Natural killer cell (primary cell): Measurements from ENCODE around the gene DMRTB1. TPM values are rescaled to one million over a fixed set of nuclear protein-coding genes. Genes with fewer than 3 reads are reported as not detected.
"Not testable (repeated sequence)": the region's sequence is repeated elsewhere in the genome, so short reads cannot be mapped to it uniquely, and the experiment has no call there.

ENCODE experiments used
- ATAC-seq, 3 donors: fragments of 150-1000 bp in 2 of 3; fragments of 200-7000 bp in 1 of 3; cut with Tn5 transposase; 1 replicate in 1 of 3; 2 replicates in 2 of 3; pipeline ENCODE4 v1.10.0; 2021; ENCODE audit warnings: mild to moderate bottlenecking in 2 of 3, moderate library complexity in 2 of 3
- DNase-seq, 2 donors: peaks; one replicate each; pipeline versions ENCODE4 v3.0.0 to v3.0.0-alpha.2; 2013 to 2021; ENCODE audit warnings: mixed read lengths in 1 of 2
- H3K27ac ChIP-seq: one replicate; pipeline ENCODE4 v1.5.1; 2013; ENCODE audit warnings: mild to moderate bottlenecking, low read length
- H3K27me3 ChIP-seq: one replicate; pipeline ENCODE4 v1.6.1; 2013; ENCODE audit warnings: low read length; ENCODE audit not compliant: control insufficient read depth, insufficient read depth
- H3K36me3 ChIP-seq: one replicate; pipeline ENCODE4 v1.6.1; 2013; ENCODE audit warnings: low read length; ENCODE audit not compliant: control insufficient read depth, insufficient read depth
- H3K4me1 ChIP-seq: one replicate; pipeline ENCODE4 v1.6.1; 2013; ENCODE audit warnings: low read length; ENCODE audit not compliant: control insufficient read depth, insufficient read depth
- H3K4me3 ChIP-seq: one replicate; pipeline ENCODE4 v1.5.1; 2013; ENCODE audit warnings: low read length
- H3K9me3 ChIP-seq: one replicate; pipeline ENCODE4 v1.6.1; 2013; ENCODE audit warnings: low read length; ENCODE audit not compliant: control insufficient read depth, insufficient read depth
- H3K27ac Mint-ChIP-seq, 2 donors: one replicate each; pipeline ENCODE4 v1.8.0; 2022; ENCODE audit warnings: mild to moderate bottlenecking in 2 of 2, mixed read lengths in 2 of 2, moderate library complexity in 1 of 2
- H3K27me3 Mint-ChIP-seq, 2 donors: one replicate each; pipeline ENCODE4 v1.8.0; 2022; ENCODE audit warnings: low read depth in 2 of 2, mixed read lengths in 2 of 2
- H3K36me3 Mint-ChIP-seq: one replicate; pipeline ENCODE4 v1.8.0; 2022; ENCODE audit warnings: mixed read lengths
- H3K4me1 Mint-ChIP-seq, 2 donors: one replicate each; pipeline ENCODE4 v1.8.0; 2022; ENCODE audit warnings: mixed read lengths in 2 of 2
- H3K4me3 Mint-ChIP-seq: one replicate; pipeline ENCODE4 v1.8.0; 2022; ENCODE audit warnings: mild to moderate bottlenecking, moderate library complexity, mixed read lengths
- H3K9me3 Mint-ChIP-seq, 2 donors: one replicate each; pipeline ENCODE4 v1.8.0; 2022; ENCODE audit warnings: mixed read lengths in 2 of 2
- WGBS: methylation state at CpG from one replicate; pipeline ENCODE4 v1.1.7; 2013; ENCODE audit warnings: missing lambda C conversion rate; ENCODE audit not compliant: insufficient coverage; 5-methylcytosine and 5-hydroxymethylcytosine counted together
- intact Hi-C: fragments of 100-400 bp; cut with micrococcal nuclease; formaldehyde crosslinking; loops from one replicate; pipeline ENCODE4 v1.14.2; 2022
- total RNA-seq, 4 donors: library from RNA; stranded (reverse); fragments of 120-200 nt in 1 of 4; gene quantifications; one replicate each; pipeline versions ENCODE4 v1.2.3 to v1.2.4, GENCODE V29; 2013 to 2022
- TF ChIP-seq, protein P1 (sequence below): fragments of 200-600 bp; IDR thresholded peaks from one replicate; pipeline ENCODE4 v1.8.0; 2022; ENCODE audit warnings: antibody characterized with exemption

DMRTB1 gene
- total RNA-seq, 3 donors from 2014 or later (not counting 1 experiment from before 2014, with no cell fraction given), result not detected

GRCh38 chr1:53431244-53431643, 28.0 kb upstream of the DMRTB1 start:
- TF ChIP-seq, protein P1, sequence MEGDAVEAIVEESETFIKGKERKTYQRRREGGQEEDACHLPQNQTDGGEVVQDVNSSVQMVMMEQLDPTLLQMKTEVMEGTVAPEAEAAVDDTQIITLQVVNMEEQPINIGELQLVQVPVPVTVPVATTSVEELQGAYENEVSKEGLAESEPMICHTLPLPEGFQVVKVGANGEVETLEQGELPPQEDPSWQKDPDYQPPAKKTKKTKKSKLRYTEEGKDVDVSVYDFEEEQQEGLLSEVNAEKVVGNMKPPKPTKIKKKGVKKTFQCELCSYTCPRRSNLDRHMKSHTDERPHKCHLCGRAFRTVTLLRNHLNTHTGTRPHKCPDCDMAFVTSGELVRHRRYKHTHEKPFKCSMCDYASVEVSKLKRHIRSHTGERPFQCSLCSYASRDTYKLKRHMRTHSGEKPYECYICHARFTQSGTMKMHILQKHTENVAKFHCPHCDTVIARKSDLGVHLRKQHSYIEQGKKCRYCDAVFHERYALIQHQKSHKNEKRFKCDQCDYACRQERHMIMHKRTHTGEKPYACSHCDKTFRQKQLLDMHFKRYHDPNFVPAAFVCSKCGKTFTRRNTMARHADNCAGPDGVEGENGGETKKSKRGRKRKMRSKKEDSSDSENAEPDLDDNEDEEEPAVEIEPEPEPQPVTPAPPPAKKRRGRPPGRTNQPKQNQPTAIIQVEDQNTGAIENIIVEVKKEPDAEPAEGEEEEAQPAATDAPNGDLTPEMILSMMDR, result no peak
- DNase-seq, result no peak
- intact Hi-C loops, result no loop called here
- no peak overlapping the region for H3K27ac ChIP-seq
- no peaks in the 10 kb centered on the region for H3K9me3 ChIP-seq
- no peaks in the 10 kb centered on the region for H3K9me3 Mint-ChIP-seq
- H3K27ac Mint-ChIP-seq, result no peak overlapping the region
- peaks cover 2% of the 10 kb centered on the region for H3K27me3 ChIP-seq
- no peak for ATAC-seq
- no peaks in the 10 kb centered on the region for H3K4me1 Mint-ChIP-seq
- no peaks in the 10 kb centered on the region for H3K4me1 ChIP-seq
- H3K36me3 Mint-ChIP-seq, result no peaks in the 10 kb centered on the region
- H3K27me3 Mint-ChIP-seq, result peaks cover 20 to 31% of the 10 kb centered on the region in 2 donors
- 80% methylated on average over 1 of the region's 4 CpGs for WGBS
- H3K4me3 ChIP-seq, result no peak overlapping the region
- no peaks in the 10 kb centered on the region for H3K36me3 ChIP-seq
- no peak overlapping the region for H3K4me3 Mint-ChIP-seq

- no peak overlapping the region for H3K27ac ChIP-seq
- 40% methylated on average over 1 of the region's 5 CpGs for WGBS
- H3K4me1 Mint-ChIP-seq, result no peaks in the 10 kb centered on the region
- ATAC-seq (no peak), DNase-seq (no peak)
- no peak overlapping the region for H3K27ac Mint-ChIP-seq
- peaks cover 20 to 39% of the 10 kb centered on the region in 2 donors for H3K27me3 Mint-ChIP-seq
- H3K36me3 Mint-ChIP-seq, result no peaks in the 10 kb centered on the region
- H3K9me3 ChIP-seq, result no peaks in the 10 kb centered on the region
- H3K4me3 ChIP-seq, result no peak overlapping the region
- intact Hi-C loops, result no loop called here
- H3K36me3 ChIP-seq, result no peaks in the 10 kb centered on the region
- peaks cover 2% of the 10 kb centered on the region for H3K27me3 ChIP-seq
- no peaks in the 10 kb centered on the region for H3K9me3 Mint-ChIP-seq
- H3K4me1 ChIP-seq, result no peaks in the 10 kb centered on the region
- TF ChIP-seq, protein P1, result no peak
- no peak overlapping the region for H3K4me3 Mint-ChIP-seq
Observed at GRCh38 chr1:53431805-53432565, 27.2 kb upstream of the DMRTB1 start.

- no peaks in the 10 kb centered on the region for H3K36me3 ChIP-seq
- DNase-seq, result no peak
- Mint-ChIP-seq H3K27ac (no peak overlapping the region), H3K9me3 (no peaks in the 10 kb centered on the region), H3K36me3 (no peaks in the 10 kb centered on the region), H3K4me3 (no peak overlapping the region), H3K27me3 (peaks cover 20 to 45% of the 10 kb centered on the region in 2 donors), H3K4me1 (no peaks in the 10 kb centered on the region)
- no peak overlapping the region for H3K4me3 ChIP-seq
- no peaks in the 10 kb centered on the region for H3K9me3 ChIP-seq
- 87% methylated on average over 3 of the region's 3 CpGs for WGBS
- H3K4me1 ChIP-seq, result no peaks in the 10 kb centered on the region
- peaks cover 2% of the 10 kb centered on the region for H3K27me3 ChIP-seq
- TF ChIP-seq, protein P1, result no peak
- intact Hi-C loops, result no loop called here
- ATAC-seq, result no peak
- no peak overlapping the region for H3K27ac ChIP-seq
Observed at GRCh38 chr1:53432611-53433010, 26.6 kb upstream of the DMRTB1 start.

DNA sequence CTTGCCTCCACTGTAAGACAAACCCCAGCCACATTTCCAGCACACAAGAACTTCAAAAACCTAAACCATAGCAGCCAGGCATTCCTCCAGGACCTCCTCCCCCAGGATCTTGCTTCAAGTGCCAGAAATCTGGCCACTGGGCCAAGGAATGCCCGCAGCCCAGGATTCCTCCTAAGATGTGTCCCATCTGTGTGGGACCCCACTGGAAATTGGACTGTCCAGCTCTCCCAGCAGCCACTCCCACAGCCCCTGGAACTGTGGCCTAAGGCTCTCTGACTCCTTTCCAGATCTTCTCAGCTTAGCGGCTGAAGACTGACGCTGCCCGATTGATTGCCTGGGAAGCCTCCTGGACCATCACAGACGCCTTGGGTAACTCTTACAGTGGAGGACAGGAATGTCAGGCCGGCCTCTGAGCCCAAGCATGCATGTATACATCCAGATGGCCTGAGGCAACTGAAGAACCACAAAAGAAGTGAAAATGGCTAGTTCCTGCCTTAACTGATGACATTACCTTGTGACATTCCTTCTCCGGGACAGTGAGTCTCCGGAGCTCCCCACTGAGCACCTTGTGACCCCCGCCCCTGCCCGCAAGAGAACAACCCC, 24.7 kb upstream of the DMRTB1 start:
- H3K9me3 ChIP-seq, H3K9me3 Mint-ChIP-seq, H3K36me3 ChIP-seq, H3K27me3 ChIP-seq, H3K4me1 ChIP-seq, DNase-seq, H3K4me3 ChIP-seq, H3K36me3 Mint-ChIP-seq, intact Hi-C loops, H3K4me1 Mint-ChIP-seq, ATAC-seq, H3K27ac Mint-ChIP-seq, H3K4me3 Mint-ChIP-seq, H3K27ac ChIP-seq: not testable (repeated sequence)
- peaks cover 20 to 46% of the 10 kb centered on the region in 2 donors for H3K27me3 Mint-ChIP-seq
- WGBS, result 94% methylated on average over 10 of the region's 10 CpGs
